Middle frontal gyrus (tissue), 1 donor: ENCODE measurements around the gene MMP15.
A peak's percentile ranks its signal among the peaks of the same experiment; 100 is the strongest.

Source experiments
- DNase-seq: peaks from one replicate; pipeline ENCODE4 v3.0.0-alpha.2; 2015; ENCODE audit warnings: low spot score; ENCODE audit errors: extremely low spot score

Gene MMP15

DNA sequence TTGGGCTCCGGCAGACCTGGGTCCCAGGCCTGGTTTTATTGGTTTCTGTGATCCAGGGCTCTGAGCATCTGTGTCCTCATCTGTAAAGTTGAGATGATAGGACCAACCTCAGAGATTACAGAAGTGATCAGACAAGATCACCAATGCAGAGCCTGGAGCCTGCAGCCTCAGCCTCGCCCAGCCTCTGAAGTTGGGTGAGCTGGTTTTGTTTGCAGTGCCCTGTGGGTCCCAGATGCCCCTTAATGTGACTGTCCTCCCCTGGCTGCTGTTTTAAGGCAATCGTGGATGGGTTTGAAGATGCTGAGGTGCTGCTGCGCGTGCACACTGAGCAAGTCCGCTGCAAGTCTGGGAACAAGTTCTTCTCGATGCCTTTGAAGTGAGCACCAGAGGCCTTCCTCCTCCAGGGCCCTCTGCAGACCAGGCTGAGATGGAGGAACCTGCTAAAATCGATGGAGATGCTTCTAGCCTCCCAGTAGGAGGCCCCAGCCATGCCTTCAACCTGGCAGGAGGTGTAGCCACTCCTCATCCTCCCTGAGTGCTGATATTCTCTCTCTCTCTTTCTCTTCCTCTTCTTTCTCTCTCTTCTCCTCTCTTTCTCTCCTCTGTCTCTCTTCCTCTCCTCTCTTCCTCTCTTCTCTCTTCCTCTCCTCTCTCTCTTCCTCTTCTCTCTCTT, 5.6 kb upstream of the MMP15 start:
- DNase-seq = no peak

DNA sequence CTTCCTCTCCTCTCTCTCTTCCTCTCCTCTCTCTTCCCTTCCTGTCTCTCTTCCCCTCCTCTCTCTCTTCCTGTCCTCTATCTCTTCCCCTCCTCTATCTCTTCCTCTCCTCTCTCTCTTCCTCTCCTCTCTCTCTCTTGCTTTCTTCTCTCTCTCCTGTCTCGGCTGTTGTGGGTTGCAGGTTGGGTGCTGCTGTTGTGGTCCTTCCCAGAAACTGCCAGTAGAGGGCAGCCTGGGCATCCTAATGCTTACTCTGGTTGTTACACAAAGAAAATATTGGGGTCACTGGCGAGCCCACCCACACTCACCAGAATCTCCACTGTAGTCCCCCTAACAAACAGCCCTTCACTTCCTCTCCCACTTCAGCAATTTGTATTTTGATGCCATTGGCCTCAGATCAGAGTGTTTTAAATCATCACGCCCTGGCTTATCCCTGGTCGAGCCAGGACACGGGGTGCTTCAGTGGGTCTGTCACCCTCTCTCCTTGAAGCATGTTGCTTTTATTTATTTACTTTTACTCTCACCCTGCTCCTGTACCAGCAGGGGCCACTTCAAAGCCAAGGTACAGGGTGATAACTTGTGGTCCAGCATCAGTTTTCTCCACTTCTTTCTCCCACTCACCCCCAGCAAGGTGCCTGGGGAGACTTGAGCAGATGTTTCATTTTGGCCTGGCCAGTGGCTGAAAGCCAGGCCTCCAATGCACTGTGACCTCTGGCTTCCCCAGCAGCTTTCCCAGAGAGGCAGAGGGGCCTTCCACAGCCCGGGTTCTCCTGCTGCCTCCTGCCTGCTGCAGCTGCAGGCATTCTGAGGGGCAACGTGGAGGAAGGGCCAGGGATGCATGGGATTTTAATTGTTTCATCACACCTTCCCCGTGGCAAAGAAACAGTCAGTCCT, 4.7 kb upstream of the MMP15 start:
- DNase-seq = peak; percentile 32

DNA sequence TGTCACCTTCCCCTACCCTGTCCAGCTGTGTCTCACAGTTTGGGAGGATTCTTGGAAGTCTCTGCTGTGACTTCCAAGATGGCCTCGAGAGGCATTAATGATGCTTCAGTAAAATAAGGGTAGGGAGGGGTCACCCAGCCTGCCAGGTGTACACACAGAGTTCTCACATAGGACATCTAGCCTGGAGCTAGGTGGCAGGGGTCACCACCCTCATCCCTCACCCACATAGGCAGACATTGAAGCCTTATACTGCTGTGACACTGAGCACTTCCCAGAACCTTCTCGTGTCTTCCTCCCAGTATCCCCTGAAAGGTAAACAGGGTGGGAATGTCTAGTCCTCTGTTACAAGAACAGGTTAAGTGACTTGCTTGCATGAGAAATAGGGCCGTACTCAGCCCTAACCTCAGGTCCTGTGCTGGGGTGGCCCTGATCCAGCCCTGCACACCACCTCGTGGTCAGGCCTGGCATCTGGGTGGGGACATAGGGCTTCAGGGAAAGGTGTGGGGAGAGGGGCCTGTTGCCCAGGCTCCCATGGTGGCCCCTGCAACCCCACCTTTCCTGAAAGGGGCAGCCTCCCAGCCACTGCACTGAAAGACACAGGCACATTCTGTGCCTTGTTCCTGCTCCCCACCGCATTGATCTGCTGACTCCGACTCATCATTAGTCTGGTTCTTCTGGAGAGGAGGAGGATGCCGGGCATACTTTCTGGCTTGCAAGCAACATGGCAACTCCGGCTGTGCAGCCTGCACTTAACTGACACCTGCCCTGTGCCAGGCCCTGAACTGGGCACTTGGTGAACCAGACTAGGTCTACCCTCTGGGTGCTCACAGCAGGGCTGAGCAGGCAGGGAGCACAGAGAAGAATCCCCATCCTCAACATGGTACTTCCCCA, 3.6 kb upstream of the MMP15 start:
- no peak for DNase-seq

DNA sequence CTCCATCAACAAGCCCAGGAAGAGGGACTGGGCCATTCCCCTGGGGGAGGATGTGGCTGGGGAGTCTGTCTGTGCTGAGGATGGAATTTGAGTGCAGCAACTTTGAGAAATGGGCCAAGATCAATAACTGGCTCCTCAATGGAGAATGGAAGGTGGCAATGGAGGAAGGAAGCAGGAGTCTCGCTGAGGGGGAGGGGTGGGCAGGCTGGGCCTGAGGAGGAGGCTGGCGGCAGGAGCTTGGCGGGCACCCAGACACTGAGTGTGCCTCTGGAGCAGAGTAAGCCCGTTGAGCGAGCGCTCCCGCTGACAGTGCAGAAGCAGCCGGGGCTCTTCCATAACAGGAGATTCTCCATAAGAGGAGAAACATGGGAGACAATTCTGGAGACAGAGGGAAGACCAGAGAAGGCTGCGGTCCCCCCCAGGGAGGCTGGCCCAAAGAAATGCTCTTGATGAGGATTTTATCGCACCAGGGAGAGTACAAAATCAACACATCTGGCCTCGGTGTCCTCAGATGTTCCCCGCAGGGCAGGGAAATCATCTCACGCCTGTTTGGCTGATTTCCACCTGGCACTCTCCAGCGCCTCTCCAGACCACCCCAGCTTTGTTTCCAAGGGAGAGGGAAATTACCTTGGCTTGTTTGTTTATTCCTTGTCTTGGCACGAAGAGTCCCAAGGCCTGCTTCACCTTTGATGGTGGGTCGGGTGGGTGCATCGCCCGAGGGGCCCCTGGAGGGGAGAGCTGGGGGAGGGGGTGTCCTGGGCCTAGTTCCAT, 2.8 kb upstream of the MMP15 start:
- no peak for DNase-seq

DNA sequence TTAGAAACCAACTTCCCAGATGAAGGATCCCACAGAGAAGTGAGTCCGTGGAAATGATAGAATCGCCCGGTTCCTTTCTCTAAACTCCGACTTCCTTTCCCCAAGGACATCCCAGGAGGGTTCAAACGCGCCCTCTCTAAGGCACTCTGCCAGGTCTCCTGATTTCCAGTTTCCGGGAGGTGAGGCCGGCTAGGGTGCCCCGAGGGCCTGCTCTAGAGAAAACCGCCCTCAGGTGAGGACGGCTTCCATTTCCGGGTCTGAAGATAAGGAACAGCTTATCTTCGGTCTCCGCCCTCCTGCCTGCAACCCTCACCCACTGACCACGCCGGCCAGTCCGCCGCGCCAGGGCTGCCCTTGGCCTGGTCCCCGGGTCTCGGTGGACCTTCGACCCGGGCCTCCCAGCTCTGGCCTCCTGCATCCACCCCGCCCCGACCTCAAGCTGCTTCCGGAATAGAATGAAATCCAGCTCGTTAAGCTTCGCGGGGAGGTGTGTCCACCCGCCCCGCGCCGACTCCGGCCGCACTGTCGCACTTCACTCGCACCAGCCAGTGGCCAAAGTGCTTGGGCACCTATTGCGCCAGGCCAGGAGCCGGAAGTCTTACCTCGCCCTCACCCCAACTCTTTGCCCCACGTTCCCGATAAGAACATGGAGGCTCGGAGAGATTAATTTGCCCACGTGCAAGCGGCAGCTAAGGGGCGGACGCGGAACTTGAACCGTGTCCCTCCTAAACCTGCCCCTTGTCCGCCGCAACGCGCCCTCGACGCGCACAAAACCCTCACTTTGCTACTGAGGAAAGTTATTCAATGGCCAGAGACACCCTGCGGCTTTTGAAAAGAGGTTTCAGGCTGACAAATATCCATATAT, 836 bp upstream of the MMP15 start:
- DNase-seq = no peak

DNA sequence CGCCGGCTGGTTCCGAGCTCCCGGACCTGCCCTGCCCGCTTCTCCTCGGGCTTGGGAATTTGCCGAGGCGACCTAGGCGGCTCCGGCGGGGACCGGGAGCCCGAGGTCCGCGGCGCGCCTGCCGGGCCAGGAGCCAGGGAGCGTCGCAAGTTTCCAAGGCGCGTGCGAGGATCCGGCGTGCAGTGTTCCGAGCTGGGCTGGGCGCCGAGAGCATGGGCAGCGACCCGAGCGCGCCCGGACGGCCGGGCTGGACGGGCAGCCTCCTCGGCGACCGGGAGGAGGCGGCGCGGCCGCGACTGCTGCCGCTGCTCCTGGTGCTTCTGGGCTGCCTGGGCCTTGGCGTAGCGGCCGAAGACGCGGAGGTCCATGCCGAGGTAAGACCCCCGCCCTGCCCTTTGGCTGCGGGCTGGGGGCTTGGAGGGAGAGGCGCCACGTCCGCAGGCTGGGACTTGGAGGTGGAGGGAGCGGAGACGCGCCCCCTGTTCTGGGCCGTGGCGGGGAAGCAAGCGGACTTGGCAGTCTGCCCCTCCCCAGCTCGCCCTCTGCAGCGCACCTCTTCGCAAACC, 668 bp downstream of the MMP15 start:
- DNase-seq = peak; percentile 17

DNA sequence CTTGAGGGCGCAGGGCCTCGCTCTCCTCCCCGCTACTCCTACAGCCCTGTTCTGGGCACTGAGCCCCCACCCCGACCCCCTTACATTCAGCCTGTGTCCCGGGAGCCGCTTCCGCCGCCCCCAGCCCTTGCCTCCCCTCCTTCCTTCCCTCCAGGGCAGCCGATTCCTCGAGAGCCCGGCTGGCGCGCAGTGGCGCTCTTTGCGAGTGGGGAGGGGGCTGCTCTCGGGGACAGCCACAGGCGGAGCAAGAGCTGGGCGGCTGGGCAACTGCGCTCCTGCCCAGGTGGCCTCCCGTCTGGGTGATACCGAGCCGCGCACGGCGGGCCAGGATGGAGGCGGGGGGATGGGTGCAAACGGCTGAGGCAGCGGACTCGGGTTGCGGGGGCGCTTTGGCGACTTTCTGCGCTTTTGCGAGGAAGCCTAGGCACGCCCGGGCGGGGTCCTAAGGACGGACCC, 1.2 kb downstream of the MMP15 start:
- no peak for DNase-seq

DNA sequence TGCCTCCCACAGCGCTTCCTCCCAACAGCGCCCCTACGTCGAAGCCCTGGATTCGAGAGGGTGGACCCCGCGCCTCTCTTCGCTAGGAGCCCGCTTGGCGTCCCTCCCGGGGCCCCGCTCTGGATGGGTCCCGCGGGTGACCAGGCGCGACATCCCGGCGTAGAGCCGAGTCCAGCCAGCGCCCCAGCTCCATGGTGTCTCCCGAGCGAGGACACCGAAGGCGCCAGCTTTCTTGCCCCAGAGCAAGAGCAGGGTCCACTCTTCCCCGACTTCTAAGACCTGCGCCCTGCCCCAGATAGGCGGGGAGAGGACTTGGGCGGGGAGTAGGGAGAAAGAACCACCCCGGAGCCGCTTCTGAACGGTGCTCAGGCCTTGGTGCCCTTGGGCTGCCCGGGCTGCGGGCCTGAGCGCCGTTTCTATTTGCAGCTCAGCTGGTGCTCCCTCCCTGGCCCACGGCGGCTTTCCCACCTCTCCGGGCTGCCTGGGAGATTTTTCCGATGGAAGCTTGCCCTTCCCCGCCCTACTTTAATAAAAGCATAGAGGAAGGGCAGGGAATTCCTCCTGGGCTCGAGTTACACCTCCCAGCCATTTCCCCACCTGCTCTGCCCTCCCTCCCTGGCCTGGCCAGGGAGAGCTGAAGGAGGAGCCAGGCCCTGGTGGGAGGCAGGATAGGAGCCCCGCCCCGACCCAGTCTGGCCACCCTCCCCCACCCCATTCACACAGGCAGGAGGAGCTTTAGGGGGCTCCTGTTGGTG, 1.8 kb downstream of the MMP15 start:
- DNase-seq = no peak

DNA sequence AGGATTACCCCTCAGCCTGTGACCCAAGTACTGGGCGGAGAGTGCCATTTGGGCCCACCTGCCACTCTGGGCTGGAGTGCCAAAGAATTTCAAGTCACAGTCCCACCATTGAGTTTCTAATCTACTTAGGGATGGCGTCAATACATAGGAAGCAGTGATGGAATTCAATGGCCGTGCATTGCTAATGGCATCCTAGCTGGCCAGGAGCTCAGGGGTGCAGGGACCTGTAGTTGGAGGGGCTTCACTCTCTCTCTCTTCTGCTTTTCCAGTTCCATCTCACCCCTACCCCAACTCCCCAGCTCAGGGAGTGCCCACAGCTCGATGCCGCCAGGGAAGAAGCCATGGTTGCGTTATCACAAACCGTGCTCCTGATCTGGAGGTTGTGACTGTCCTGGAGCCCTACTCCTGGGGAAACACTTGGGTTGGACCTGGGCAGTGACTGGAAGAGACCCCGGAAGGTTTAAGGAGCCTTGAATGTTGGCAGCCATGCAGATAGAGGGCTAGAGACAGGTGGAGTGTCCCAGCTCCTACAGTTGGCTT, 2.4 kb downstream of the MMP15 start:
- DNase-seq = no peak

DNA sequence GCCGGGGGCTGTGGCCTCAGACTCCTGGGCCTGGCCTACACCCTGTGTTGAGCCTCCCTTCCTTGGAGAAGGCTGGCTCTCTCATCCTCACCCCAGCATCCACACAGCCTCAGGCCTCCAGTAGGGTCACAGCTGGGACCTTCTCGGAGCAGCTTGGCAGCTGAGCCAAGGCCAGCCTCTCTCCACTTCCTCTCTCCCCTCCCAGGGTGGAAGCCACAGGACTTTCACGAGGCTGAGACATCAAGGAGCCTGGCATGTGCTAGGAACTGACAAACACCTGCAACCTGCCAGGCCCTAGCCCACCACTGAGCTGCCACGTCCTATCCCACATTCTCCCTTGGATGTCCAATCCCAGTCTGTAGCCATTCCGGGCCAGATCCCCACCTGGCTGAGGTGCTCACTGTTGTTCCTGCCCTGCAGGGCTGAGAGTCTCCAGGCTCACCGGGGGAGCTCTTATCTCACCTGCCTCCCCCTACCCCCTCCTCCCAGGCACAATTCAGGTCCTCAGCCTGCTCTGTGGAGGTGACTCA, 3.1 kb downstream of the MMP15 start:
- no peak for DNase-seq

DNA sequence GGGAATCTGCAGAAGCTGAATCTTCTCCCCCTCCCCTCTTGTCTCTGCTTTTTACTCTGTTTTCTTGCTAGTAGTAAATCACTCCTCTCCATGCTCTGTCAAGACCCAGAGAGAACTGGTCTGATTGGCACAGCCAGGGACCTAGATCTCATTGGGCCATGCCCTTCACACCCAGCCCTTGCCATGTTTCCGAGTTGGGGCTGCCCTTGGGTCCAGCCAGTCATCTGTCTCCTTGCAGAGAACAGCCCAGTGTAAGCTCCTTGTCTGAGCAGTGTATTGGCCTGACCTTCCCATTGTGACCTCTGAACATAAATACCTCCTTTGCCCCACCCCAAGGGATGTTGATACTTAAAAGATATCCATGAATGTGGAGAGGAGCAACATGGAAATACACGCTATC, 3.9 kb downstream of the MMP15 start:
- no peak for DNase-seq

DNA sequence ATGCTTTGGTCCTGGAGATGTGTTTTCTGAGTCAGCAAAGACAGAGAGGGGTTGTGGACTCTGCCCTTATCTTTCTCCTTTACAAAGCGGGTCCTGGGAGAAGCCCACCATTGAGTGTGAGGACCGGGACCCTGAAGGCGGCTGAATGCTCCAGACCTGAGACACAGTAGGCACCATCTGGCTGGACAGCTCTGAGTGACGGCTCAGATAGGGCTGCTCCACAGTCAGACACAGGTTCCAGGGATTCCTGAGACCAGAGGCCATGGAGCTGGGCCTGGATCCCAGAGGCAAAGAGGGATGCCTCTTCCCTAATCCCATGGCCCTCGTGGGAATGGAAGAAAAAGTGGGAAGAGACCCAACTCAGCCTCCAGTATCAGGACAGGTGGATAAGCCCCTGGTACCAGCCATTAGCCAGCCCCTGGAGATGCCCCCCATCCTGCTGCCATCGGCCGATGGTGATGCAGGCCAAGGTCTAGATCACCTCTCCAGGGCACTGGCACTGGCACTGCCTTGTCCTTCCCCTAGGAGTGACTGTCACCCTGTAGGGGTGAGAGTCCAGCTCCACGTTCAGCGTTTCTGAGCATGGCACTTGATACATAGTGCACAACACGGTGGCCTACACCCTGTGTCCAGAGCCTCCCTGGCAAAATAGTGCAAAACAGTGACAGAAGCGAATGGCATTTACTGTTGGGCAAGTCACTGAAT, 4.7 kb downstream of the MMP15 start:
- DNase-seq = no peak

DNA sequence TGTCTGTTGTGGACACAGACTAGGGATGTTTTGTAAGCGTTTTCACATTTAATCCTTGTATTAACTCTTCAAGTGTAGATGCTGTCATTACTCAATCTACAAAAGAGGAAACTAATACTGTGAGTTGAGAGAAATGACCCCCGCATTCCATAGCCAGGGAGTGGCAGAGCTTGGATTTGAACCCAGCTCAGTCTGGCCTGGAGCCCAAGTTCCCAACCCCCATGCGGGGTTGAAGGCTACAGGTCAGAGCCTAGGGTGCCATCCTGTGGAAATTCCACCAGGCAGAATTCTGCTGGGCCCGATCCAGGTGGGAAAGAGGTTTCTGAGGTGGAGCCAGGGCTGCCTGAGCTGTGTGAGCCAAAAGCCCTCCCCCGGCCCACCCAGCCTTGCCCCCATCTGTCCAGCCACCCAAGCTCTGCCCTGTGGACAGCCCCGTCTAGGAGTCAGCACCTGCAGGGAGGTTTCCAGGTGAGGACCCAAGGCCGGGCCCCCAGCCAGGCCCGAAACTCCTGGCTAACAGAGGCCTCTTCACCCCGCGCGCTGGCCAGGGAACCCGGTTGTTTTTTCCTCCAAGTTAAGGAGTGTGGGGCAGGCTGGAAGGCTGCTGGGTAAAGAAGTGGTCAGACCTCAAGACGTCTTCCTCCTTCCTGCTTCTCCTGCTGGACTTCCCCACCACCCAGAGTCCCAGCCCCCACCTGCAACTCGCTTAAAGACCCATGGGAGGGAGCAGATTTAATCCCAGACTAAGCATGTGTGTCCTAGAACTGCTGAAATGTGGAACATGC, 5.7 kb downstream of the MMP15 start:
- no peak for DNase-seq

DNA sequence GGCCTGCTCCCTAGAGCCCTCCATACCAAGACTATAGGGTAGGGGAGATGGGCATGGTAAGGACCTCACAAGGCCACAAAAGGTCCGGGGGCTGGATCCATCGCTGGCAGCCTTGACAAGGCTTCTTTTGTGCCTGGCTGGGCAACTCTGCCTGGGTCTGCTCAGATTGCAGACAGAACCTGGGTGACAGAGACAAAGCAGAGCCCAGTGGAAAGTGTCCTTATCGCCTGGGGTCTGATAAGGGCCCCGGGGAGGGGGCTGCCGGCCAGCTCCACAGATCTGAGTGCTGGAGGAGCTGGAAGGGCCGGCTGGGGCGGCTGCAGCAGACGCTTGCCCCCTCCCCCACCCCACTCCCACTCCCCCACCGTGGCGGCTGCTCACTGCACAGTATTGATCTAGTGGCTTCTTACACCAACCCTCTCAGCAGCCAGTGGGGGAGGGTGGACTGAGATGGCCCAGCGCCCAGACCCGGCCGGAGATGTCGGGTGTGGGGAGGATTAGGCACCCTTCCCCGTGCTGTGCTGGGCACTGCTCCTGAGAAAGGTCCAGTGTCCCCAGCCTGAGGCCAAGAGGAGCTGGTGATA, 7.2 kb downstream of the MMP15 start:
- no peak for DNase-seq

DNA sequence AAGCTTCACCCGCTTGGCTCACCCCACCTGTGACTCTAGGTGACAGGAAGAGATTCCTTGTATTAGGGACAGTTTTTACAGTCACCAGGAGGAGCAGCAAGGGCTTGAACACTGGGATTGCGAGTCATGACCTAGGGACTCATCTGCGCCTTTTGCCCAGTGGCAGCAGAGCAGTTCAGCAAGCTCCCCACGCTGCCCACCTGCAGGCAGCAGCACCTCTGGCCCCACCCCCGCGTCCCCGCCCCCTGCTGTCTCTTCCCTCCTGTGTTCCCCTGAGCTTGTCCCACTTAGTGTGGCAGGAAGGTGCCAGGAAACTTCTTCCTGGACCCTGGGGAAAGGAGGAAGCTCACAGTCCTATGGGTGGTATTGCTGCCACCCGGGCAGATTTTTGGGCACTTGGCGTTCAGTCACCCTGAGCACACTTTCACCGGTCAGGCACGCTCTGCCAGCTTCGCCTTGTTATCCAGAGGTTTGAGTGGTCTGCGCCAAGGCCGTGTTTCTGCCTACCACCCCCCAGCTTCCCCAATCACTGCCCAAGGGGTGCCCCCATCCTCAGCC, 8.7 kb downstream of the MMP15 start:
- DNase-seq = no peak

DNA sequence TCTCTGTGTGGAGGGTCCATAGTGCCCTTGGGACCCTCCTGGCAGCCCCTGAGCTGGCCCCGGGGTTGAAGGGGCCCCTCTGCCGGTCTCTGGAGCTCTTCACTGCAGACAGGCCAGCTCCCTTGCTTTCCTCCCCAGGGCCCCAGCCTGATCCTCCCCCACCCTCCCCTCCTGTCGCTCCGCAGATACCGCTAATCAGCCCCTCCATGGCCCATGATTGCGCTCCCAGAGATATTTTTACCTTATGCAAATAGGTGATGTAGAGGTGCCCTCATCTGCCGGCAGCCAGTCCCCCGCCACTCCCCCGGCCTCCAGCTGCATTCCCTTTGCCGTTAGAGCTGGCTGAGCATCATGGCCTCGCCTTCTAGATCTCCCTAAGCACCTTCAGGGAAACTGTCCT, 9.2 kb downstream of the MMP15 start:
- DNase-seq = no peak
